ENCODE data around the gene MDGA2.

GRCh38 chr14:46999661-47000060 lies 675.7 kb downstream of the MDGA2 start:
- TF ChIP-seq POLR2A (IDR thresholded peaks at IDR 0.05), result no peak
- no peak for TF ChIP-seq CTCF (IDR thresholded peaks at IDR 0.05)

Measured in Peyer's patch (tissue), 4 donors.